A549 treated with CORT108297 at 1 μM for 4 hours (cell line): ENCODE results near the gene CASP4. TPM values are rescaled to one million over a fixed set of nuclear protein-coding genes. Genes with fewer than 3 reads are reported as not detected.

Experiments
- total RNA-seq: library from RNA; stranded (reverse); fragments of 200-300 nt; extraction: Qiagen RNA extraction; gene quantifications from 5 replicates; pipeline ENCODE4 v1.2.3, GENCODE V29; 2022

The CASP4 gene
- total RNA-seq = 4.1 to 7.9 TPM (median 5.0 TPM) in 5 replicates

GRCh38 chr11:104968355-104968855 lies at the start of gene CASP4:
TSS of gene CASP4 (minus strand) at chr11:104968574. CDS start at chr11:104968525, 49 bp downstream.

GRCh38 chr11:104897891-104898684 lies 70.3 kb downstream of the CASP4 start, which contains the start of gene CASP12:
TSS of gene CASP12 (minus strand) at chr11:104898460.

Other genes with a start within 250 kb of the CASP4 start
- not detected in 5 replicates for gene CASP12, start 70.1 kb downstream of the CASP4 start, total RNA-seq
- not detected in 5 replicates for gene CASP5, start 54.6 kb upstream of the CASP4 start, total RNA-seq
- 0.13 to 0.52 TPM (median 0.32 TPM) in 4 of 5 replicates, not detected in the other for gene CASP1, start 66.6 kb upstream of the CASP4 start, total RNA-seq
- gene CARD16, start 76.8 kb upstream of the CASP4 start, total RNA-seq = 0.23 to 0.37 TPM in 2 of 5 replicates, not detected in the others
- gene CARD18, start 171.2 kb upstream of the CASP4 start, total RNA-seq = not detected in 5 replicates